Measurements from ENCODE around the gene ABI3. TPM values are rescaled to one million over a fixed set of nuclear protein-coding genes. Genes with fewer than 3 reads are reported as not detected.

The ABI3 gene
- total and polyA plus RNA-seq, 9 of the 15 experiments (the other 6 are each of a cell fraction or from before 2014, with no cell fraction given), result not detected

- TF ChIP-seq GMEB1 (CRISPR knock-in tag; IDR thresholded peaks at IDR 0.05) (peak; percentile 87), SRF (CRISPR knock-in tag; IDR thresholded peaks at IDR 0.05) (peak; percentile 93 to 98), RBM39 (optimal IDR thresholded peaks at IDR 0.05; ENCODE audit: low read depth, low read length) (peak; percentile 82), TCFL5 (CRISPR knock-in tag; conservative IDR thresholded peaks at IDR 0.05) (no peak), TBL1XR1 (IDR thresholded peaks at IDR 0.05; ENCODE audit: low read length in 2 of 2) (peak; percentile 28 to 96; a peak in 3 of 4 replicates), ZNF121 (CRISPR knock-in tag; conservative IDR thresholded peaks at IDR 0.05) (peak; percentile 27; the same call in 1 of the 2 replicates), MYBL2 (IDR thresholded peaks at IDR 0.05; ENCODE audit: low read depth) (peak; percentile 96), MYBL2 (CRISPR knock-in tag; IDR thresholded peaks at IDR 0.05; ENCODE audit: borderline replicate concordance) (peak; percentile 83; the same call in 1 of the 2 replicates), FOXK1 (CRISPR knock-in tag; IDR thresholded peaks at IDR 0.05; ENCODE audit: borderline replicate concordance) (0 out of 2 replicates have a peak, but pooled peaks have one; percentile 85), ZNF232 (CRISPR knock-in tag; IDR thresholded peaks at IDR 0.05) (peak; percentile 59), SOX6 (IDR thresholded peaks at IDR 0.05) (peak; percentile 76)
- TF ChIP-seq, protein P1, sequence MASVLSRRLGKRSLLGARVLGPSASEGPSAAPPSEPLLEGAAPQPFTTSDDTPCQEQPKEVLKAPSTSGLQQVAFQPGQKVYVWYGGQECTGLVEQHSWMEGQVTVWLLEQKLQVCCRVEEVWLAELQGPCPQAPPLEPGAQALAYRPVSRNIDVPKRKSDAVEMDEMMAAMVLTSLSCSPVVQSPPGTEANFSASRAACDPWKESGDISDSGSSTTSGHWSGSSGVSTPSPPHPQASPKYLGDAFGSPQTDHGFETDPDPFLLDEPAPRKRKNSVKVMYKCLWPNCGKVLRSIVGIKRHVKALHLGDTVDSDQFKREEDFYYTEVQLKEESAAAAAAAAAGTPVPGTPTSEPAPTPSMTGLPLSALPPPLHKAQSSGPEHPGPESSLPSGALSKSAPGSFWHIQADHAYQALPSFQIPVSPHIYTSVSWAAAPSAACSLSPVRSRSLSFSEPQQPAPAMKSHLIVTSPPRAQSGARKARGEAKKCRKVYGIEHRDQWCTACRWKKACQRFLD (CRISPR knock-in tag; IDR thresholded peaks at IDR 0.05), result peak; percentile 88
- TF ChIP-seq, protein P2, sequence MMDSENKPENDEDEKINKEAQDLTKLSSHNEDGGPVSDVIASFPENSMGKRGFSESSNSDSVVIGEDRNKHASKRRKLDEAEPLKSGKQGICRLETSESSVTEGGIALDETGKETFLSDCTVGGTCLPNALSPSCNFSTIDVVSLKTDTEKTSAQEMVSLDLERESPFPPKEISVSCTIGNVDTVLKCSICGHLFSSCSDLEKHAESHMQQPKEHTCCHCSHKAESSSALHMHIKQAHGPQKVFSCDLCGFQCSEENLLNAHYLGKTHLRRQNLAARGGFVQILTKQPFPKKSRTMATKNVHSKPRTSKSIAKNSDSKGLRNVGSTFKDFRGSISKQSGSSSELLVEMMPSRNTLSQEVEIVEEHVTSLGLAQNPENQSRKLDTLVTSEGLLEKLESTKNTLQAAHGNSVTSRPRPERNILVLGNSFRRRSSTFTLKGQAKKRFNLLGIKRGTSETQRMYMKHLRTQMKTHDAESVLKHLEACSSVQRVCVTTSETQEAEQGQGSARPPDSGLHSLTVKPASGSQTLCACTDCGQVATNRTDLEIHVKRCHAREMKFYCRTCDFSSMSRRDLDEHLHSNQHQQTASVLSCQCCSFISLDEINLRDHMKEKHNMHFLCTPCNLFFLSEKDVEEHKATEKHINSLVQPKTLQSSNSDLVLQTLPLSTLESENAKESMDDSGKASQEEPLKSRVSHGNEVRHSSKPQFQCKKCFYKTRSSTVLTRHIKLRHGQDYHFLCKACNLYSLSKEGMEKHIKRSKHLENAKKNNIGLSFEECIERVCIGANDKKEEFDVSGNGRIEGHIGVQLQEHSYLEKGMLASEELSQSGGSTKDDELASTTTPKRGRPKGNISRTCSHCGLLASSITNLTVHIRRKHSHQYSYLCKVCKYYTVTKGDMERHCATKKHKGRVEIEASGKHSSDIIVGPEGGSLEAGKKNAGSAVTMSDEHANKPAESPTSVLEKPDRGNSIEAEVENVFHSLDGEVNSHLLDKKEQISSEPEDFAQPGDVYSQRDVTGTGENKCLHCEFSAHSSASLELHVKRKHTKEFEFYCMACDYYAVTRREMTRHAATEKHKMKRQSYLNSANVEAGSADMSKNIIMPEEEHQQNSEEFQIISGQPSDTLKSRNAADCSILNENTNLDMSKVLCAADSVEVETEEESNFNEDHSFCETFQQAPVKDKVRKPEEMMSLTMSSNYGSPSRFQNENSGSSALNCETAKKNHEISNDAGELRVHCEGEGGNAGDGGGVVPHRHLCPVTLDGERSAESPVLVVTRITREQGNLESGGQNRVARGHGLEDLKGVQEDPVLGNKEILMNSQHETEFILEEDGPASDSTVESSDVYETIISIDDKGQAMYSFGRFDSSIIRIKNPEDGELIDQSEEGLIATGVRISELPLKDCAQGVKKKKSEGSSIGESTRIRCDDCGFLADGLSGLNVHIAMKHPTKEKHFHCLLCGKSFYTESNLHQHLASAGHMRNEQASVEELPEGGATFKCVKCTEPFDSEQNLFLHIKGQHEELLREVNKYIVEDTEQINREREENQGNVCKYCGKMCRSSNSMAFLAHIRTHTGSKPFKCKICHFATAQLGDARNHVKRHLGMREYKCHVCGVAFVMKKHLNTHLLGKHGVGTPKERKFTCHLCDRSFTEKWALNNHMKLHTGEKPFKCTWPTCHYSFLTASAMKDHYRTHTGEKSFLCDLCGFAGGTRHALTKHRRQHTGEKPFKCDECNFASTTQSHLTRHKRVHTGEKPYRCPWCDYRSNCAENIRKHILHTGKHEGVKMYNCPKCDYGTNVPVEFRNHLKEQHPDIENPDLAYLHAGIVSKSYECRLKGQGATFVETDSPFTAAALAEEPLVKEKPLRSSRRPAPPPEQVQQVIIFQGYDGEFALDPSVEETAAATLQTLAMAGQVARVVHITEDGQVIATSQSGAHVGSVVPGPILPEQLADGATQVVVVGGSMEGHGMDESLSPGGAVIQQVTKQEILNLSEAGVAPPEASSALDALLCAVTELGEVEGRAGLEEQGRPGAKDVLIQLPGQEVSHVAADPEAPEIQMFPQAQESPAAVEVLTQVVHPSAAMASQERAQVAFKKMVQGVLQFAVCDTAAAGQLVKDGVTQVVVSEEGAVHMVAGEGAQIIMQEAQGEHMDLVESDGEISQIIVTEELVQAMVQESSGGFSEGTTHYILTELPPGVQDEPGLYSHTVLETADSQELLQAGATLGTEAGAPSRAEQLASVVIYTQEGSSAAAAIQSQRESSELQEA (IDR thresholded peaks at IDR 0.05; ENCODE audit: low read depth), result peak; percentile 69
- TF ChIP-seq, protein P3, sequence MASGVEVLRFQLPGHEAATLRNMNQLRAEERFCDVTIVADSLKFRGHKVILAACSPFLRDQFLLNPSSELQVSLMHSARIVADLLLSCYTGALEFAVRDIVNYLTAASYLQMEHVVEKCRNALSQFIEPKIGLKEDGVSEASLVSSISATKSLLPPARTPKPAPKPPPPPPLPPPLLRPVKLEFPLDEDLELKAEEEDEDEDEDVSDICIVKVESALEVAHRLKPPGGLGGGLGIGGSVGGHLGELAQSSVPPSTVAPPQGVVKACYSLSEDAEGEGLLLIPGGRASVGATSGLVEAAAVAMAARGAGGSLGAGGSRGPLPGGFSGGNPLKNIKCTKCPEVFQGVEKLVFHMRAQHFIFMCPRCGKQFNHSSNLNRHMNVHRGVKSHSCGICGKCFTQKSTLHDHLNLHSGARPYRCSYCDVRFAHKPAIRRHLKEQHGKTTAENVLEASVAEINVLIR (CRISPR knock-in tag; IDR thresholded peaks at IDR 0.05), result peak; percentile 31; the same call in 1 of the 2 replicates
Observed at GRCh38 chr17:49191917-49192741, 18.4 kb upstream of the ABI3 start (continued).

Data from K562 (cell line).